ENCODE results near the gene GSTM4. TPM values are rescaled to one million over a fixed set of nuclear protein-coding genes. Genes with fewer than 3 reads are reported as not detected.
A peak's percentile ranks its signal among the peaks of the same experiment; 100 is the strongest.

Gene GSTM4
- total and polyA plus RNA-seq, 2 experiments from 2014 or later: 64.5 to 116 TPM

GRCh38 chr1:109641861-109642260 is 14.0 kb upstream of the GSTM4 start:
- Histone ChIP-seq H3K4me3 (no peak overlapping the region), H3K9me3 (ENCODE audit: low read depth) (no peaks in the 10 kb centered on the region), H3K27me3 (no peaks in the 10 kb centered on the region), H3K27ac (no peak overlapping the region), H3K79me2 (no peaks in the 10 kb centered on the region), H3K4me2 (no peak overlapping the region), H2AFZ (no peak overlapping the region), H3K4me1 (ENCODE audit: insufficient read depth) (peaks cover 20% of the 10 kb centered on the region), H3K9me2 (replicated peaks; ENCODE audit: insufficient read depth) (no peaks in the 10 kb centered on the region), H4K20me1 (ENCODE audit: insufficient read depth, poor library complexity, severe bottlenecking) (no peaks in the 10 kb centered on the region), H3K36me3 (replicated peaks; ENCODE audit: insufficient read depth, low read depth) (no peaks in the 10 kb centered on the region)
- TF ChIP-seq EZH2phosphoT487 (IDR thresholded peaks at IDR 0.05; ENCODE audit: low read depth, severe bottlenecking, unreplicated experiment) (no peak), EZH2 (IDR thresholded peaks at IDR 0.05; ENCODE audit: borderline replicate concordance) (no peak), CTCF (IDR thresholded peaks at IDR 0.05; ENCODE audit: poor library complexity) (no peak)
- 87% methylated on average over 2 of the region's 2 CpGs for WGBS (ENCODE audit: low lambda C conversion rate, missing lambda C conversion rate)
- no peak for DNase-seq (ENCODE audit: low spot score)

GRCh38 chr1:109642626-109643025 is 13.3 kb upstream of the GSTM4 start:
- Histone ChIP-seq H3K4me2 (no peak overlapping the region), H2AFZ (no peak overlapping the region), H3K27ac (no peak overlapping the region), H3K36me3 (replicated peaks; ENCODE audit: insufficient read depth, low read depth) (no peaks in the 10 kb centered on the region), H3K4me3 (no peak overlapping the region), H3K9me3 (ENCODE audit: low read depth) (no peaks in the 10 kb centered on the region), H3K9me2 (replicated peaks; ENCODE audit: insufficient read depth) (no peaks in the 10 kb centered on the region), H4K20me1 (ENCODE audit: insufficient read depth, poor library complexity, severe bottlenecking) (no peaks in the 10 kb centered on the region), H3K27me3 (no peaks in the 10 kb centered on the region), H3K79me2 (no peaks in the 10 kb centered on the region), H3K4me1 (ENCODE audit: insufficient read depth) (peaks cover 20% of the 10 kb centered on the region)
- no peak for TF ChIP-seq CTCF (IDR thresholded peaks at IDR 0.05; ENCODE audit: poor library complexity)
- TF ChIP-seq EZH2phosphoT487 (IDR thresholded peaks at IDR 0.05; ENCODE audit: low read depth, severe bottlenecking, unreplicated experiment): no peak
- TF ChIP-seq EZH2 (IDR thresholded peaks at IDR 0.05; ENCODE audit: borderline replicate concordance): no peak
- 74% methylated on average over 3 of the region's 3 CpGs for WGBS (ENCODE audit: low lambda C conversion rate, missing lambda C conversion rate)
- DNase-seq (ENCODE audit: low spot score): no peak

- no peak overlapping the region for H2AFZ ChIP-seq
- peak overlapping the region; percentile 34 for H3K4me2 ChIP-seq
- peak; percentile 90 for DNase-seq (ENCODE audit: low spot score)
- H3K4me3 ChIP-seq: no peak overlapping the region
- H4K20me1 ChIP-seq (ENCODE audit: insufficient read depth, poor library complexity, severe bottlenecking): no peaks in the 10 kb centered on the region
- no peak overlapping the region for H3K27ac ChIP-seq
- H3K36me3 ChIP-seq (replicated peaks; ENCODE audit: insufficient read depth, low read depth): no peaks in the 10 kb centered on the region
- TF ChIP-seq CTCF (IDR thresholded peaks at IDR 0.05; ENCODE audit: poor library complexity): peak; percentile 84
- TF ChIP-seq EZH2 (IDR thresholded peaks at IDR 0.05; ENCODE audit: borderline replicate concordance): no peak
- no peak for TF ChIP-seq EZH2phosphoT487 (IDR thresholded peaks at IDR 0.05; ENCODE audit: low read depth, severe bottlenecking, unreplicated experiment)
- 47% methylated on average over 32 of the region's 32 CpGs for WGBS (ENCODE audit: low lambda C conversion rate, missing lambda C conversion rate)
- H3K79me2 ChIP-seq: no peaks in the 10 kb centered on the region
- H3K9me3 ChIP-seq (ENCODE audit: low read depth): no peaks in the 10 kb centered on the region
- peaks cover 20% of the 10 kb centered on the region for H3K4me1 ChIP-seq (ENCODE audit: insufficient read depth)
- H3K9me2 ChIP-seq (replicated peaks; ENCODE audit: insufficient read depth): no peaks in the 10 kb centered on the region
- H3K27me3 ChIP-seq: no peaks in the 10 kb centered on the region
Measured at GRCh38 chr1:109643385-109644230, 12.3 kb upstream of the GSTM4 start.

Data from hepatocyte (in vitro differentiated cells).